Hepatocyte (in vitro differentiated cells): ENCODE measurements around the gene POLD4. TPM values are rescaled to one million over a fixed set of nuclear protein-coding genes. Genes with fewer than 3 reads are reported as not detected.
A peak's percentile ranks its signal among the peaks of the same experiment; 100 is the strongest.

Experiments used
- DNase-seq: peaks from one replicate; pipeline ENCODE4 v3.0.0-alpha.2; 2016; ENCODE audit warnings: low spot score
- H2AFZ ChIP-seq: fragments of 200-600 bp; sonication (generic); 2 replicates; pipeline ENCODE4 v1.6.0; 2016; ENCODE audit warnings: antibody characterized with exemption, mild to moderate bottlenecking
- H3K27ac ChIP-seq: fragments of 200-600 bp; sonication (generic); 2 replicates; pipeline ENCODE4 v1.5.1; 2016; ENCODE audit warnings: mild to moderate bottlenecking
- H3K27me3 ChIP-seq: fragments of 200-600 bp; sonication (generic); 2 replicates; pipeline ENCODE4 v1.6.1; 2016
- H3K36me3 ChIP-seq: fragments of 200-600 bp; sonication (generic); replicated peaks from 2 replicates; pipeline ENCODE4 v1.5.1; 2016; ENCODE audit warnings: low read depth; ENCODE audit not compliant: insufficient read depth
- H3K4me1 ChIP-seq: fragments of 200-600 bp; sonication (generic); 2 replicates; pipeline ENCODE4 v1.5.1; 2016; ENCODE audit warnings: mild to moderate bottlenecking, moderate library complexity; ENCODE audit not compliant: insufficient read depth
- H3K4me2 ChIP-seq: fragments of 200-600 bp; sonication (generic); 2 replicates; pipeline ENCODE4 v1.6.0; 2016
- H3K4me3 ChIP-seq: fragments of 200-600 bp; sonication (generic); 2 replicates; pipeline ENCODE4 v1.5.1; 2016; ENCODE audit warnings: mild to moderate bottlenecking
- H3K79me2 ChIP-seq: fragments of 200-600 bp; sonication (generic); 2 replicates; pipeline ENCODE4 v1.6.0; 2017; ENCODE audit warnings: mild to moderate bottlenecking
- H3K9me2 ChIP-seq: fragments of 200-600 bp; sonication (generic); replicated peaks from 2 replicates; pipeline ENCODE4 v1.6.0; 2017; ENCODE audit warnings: mild to moderate bottlenecking; ENCODE audit not compliant: insufficient read depth
- H3K9me3 ChIP-seq: fragments of 200-600 bp; sonication (generic); 2 replicates; pipeline ENCODE4 v1.5.1; 2016; ENCODE audit warnings: low read depth, mild to moderate bottlenecking
- H4K20me1 ChIP-seq: fragments of 200-600 bp; sonication (generic); 2 replicates; pipeline ENCODE4 v1.6.0; 2016; ENCODE audit warnings: mild to moderate bottlenecking; ENCODE audit not compliant: insufficient read depth, poor library complexity, severe bottlenecking
- EZH2 ChIP-seq: fragments of 200-600 bp; sonication (generic); IDR thresholded peaks from 2 replicates; pipeline ENCODE4 v1.6.1; 2016; ENCODE audit warnings: antibody characterized with exemption, mild to moderate bottlenecking, borderline replicate concordance
- EZH2phosphoT487 ChIP-seq: fragments of 200-600 bp; sonication (generic); IDR thresholded peaks from one replicate; pipeline ENCODE4 v1.6.1; 2018; ENCODE audit warnings: antibody characterized with exemption, mild to moderate bottlenecking, low read depth, moderate library complexity; ENCODE audit not compliant: unreplicated experiment, severe bottlenecking
- WGBS: methylation state at CpG from one replicate; pipeline ENCODE4 v1.1.6; 2016; ENCODE audit warnings: low lambda C conversion rate; ENCODE audit errors: missing lambda C conversion rate; 5-methylcytosine and 5-hydroxymethylcytosine counted together
- polyA plus RNA-seq: library from polyadenylated mRNA; unstranded; fragments of >200 nt; fragmentation: Nextera tagmentation; extraction: Ambion mirVana; gene quantifications from 2 replicates; pipeline ENCODE4 v1.2.1, GENCODE V29; 2016
- total RNA-seq: library from RNA; depleted of rRNA; stranded (reverse); fragments of >200 nt; gene quantifications from 2 replicates; pipeline ENCODE4 v1.2.3, GENCODE V29; 2014
- TF ChIP-seq, protein P1 (sequence below): fragments of 200-600 bp; sonication (generic); IDR thresholded peaks from 2 replicates; pipeline ENCODE4 v1.5.1; 2016; ENCODE audit warnings: antibody characterized with exemption, mild to moderate bottlenecking; ENCODE audit not compliant: poor library complexity

POLD4 gene
- total and polyA plus RNA-seq, 2 experiments from 2014 or later, result 74.4 to 97.4 TPM

DNA sequence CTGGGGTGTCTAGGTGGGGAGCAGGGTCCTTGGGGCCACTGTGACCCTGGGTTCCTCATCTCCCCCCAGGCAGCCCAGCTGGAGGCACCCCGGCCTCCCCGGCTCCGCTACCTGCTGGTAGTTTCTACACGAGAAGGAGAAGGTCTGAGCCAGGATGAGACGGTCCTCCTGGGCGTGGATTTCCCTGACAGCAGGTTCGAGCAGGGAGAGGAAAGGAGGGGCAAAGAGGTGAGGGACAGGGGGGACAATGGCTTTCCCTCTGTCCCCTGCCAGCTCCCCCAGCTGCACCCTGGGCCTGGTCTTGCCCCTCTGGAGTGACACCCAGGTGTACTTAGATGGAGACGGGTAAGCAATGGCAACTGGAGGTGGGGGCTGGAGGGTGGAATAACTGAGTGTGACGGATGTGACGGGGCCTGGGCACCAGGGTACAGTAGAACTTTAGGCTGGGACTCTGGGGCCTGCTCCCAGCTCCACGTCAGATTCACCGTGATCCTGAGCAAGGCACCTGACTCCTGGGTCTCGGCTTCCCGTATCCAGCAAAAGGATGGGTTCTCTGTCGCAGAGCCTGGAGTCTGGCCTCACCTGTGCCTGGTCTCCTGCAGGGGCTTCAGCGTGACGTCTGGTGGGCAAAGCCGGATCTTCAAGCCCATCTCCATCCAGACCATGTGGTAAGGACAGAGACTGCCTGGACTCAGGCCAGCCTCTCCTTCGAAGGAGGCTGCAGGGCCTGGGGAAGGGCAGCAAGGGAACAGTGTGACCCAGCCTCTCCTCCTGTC, 46.4 kb downstream of the POLD4 start:
- no peaks in the 10 kb centered on the region for H3K9me2 ChIP-seq
- TF ChIP-seq, protein P1, sequence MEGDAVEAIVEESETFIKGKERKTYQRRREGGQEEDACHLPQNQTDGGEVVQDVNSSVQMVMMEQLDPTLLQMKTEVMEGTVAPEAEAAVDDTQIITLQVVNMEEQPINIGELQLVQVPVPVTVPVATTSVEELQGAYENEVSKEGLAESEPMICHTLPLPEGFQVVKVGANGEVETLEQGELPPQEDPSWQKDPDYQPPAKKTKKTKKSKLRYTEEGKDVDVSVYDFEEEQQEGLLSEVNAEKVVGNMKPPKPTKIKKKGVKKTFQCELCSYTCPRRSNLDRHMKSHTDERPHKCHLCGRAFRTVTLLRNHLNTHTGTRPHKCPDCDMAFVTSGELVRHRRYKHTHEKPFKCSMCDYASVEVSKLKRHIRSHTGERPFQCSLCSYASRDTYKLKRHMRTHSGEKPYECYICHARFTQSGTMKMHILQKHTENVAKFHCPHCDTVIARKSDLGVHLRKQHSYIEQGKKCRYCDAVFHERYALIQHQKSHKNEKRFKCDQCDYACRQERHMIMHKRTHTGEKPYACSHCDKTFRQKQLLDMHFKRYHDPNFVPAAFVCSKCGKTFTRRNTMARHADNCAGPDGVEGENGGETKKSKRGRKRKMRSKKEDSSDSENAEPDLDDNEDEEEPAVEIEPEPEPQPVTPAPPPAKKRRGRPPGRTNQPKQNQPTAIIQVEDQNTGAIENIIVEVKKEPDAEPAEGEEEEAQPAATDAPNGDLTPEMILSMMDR, result no peak
- TF ChIP-seq EZH2, result no peak
- TF ChIP-seq EZH2phosphoT487, result no peak
- peaks cover 22% of the 10 kb centered on the region for H3K4me1 ChIP-seq
- no peaks in the 10 kb centered on the region for H4K20me1 ChIP-seq
- no peaks in the 10 kb centered on the region for H3K9me3 ChIP-seq
- H3K27me3 ChIP-seq, result no peaks in the 10 kb centered on the region
- no peaks in the 10 kb centered on the region for H3K36me3 ChIP-seq
- no peak overlapping the region for H3K27ac ChIP-seq
- no peak overlapping the region for H2AFZ ChIP-seq
- H3K4me2 ChIP-seq, result no peak overlapping the region
- no peak overlapping the region for H3K4me3 ChIP-seq
- no peak for DNase-seq
- 95% methylated on average over 19 of the region's 19 CpGs for WGBS
- peaks cover 15% of the 10 kb centered on the region for H3K79me2 ChIP-seq

DNA sequence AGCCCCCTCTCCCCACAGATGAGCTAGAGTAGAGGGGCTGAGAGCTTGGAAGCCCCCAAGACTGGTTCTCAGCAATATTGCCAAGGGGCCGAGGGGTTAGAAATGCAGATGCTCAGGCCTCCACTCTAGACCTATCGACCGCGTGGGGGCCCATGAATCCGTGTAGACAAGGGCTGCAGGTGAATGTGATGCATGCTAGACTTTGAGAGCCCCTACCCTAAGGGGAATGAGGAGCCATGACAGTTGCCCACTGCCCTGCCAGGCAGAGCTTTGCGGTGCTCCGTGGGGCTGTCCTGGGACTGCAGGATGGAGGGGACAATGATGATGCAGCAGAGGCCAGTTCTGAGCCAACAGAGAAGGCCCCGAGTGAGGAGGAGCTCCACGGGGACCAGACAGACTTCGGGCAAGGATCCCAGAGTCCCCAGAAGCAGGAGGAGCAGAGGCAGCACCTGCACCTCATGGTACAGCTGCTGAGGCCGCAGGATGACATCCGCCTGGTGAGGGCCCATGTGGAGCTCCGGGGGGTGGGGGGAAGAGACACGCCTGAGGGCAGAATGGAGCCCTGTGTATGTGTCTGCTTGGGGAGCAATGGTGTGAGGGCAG, 48.7 kb downstream of the POLD4 start:
- H3K9me3 ChIP-seq, result no peaks in the 10 kb centered on the region
- H2AFZ ChIP-seq, result no peak overlapping the region
- no peak overlapping the region for H3K4me3 ChIP-seq
- H3K27ac ChIP-seq, result peak overlapping the region; percentile 92
- H3K4me2 ChIP-seq, result peak overlapping the region; percentile 100
- no peaks in the 10 kb centered on the region for H3K36me3 ChIP-seq
- WGBS, result 81% methylated on average over 14 of the region's 14 CpGs
- H4K20me1 ChIP-seq, result no peaks in the 10 kb centered on the region
- no peaks in the 10 kb centered on the region for H3K27me3 ChIP-seq
- H3K79me2 ChIP-seq, result peaks cover 15% of the 10 kb centered on the region
- TF ChIP-seq, protein P1, result no peak
- TF ChIP-seq EZH2 (no peak), EZH2phosphoT487 (no peak)
- no peaks in the 10 kb centered on the region for H3K9me2 ChIP-seq
- peak; percentile 5 for DNase-seq
- H3K4me1 ChIP-seq, result peaks cover 23% of the 10 kb centered on the region

DNA sequence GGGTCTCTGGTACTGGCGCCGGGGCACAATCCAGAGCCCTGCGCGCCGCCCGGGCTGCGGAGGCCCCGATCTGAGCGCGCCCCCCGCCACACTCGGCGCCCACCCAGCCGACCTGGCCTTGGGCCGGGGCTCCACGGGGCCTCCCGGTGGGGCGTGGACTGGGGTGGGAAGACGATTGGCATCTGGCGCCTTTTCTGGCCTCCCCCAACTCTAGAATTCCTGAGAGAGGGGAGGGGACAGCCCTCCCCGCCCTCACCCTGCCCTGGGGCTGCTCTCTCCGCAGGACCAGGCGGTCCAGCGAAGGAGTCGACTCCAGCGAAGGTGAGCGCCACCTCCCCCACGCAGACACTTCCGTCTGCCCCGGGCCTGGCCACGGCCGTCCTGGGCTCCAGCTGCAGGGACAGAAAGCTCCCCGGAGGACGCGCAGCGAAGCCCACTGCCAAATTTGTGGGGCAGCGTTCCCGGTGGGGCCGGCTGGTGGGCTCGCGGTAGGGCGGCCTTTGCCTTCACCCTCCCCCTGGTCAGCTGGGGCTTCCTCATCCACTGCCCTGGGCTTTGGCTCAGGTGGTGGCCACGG, 49.4 kb downstream of the POLD4 start:
- H3K4me3 ChIP-seq, result peak overlapping the region; percentile 90
- H3K4me2 ChIP-seq, result peak overlapping the region; percentile 100
- H3K9me3 ChIP-seq, result no peaks in the 10 kb centered on the region
- no peaks in the 10 kb centered on the region for H4K20me1 ChIP-seq
- no peaks in the 10 kb centered on the region for H3K27me3 ChIP-seq
- no peaks in the 10 kb centered on the region for H3K36me3 ChIP-seq
- peak; percentile 63 for DNase-seq
- H3K27ac ChIP-seq, result peak overlapping the region; percentile 92
- TF ChIP-seq EZH2 (no peak), EZH2phosphoT487 (no peak)
- TF ChIP-seq, protein P1, result no peak
- peak overlapping the region; percentile 89 for H2AFZ ChIP-seq
- WGBS, result 3% methylated on average over 22 of the region's 43 CpGs
- peaks cover 23% of the 10 kb centered on the region for H3K4me1 ChIP-seq
- no peaks in the 10 kb centered on the region for H3K9me2 ChIP-seq
- H3K79me2 ChIP-seq, result peaks cover 15% of the 10 kb centered on the region
